GM10248 (cell line): Measurements from ENCODE around the gene AUTS2.

Source experiments
- CTCF ChIA-PET: fragments of 300-600 bp; sonication (Branson Sonifier 250); formaldehyde crosslinking; extraction: SDS; loops from one replicate; lab custom pipeline; 2021; ENCODE audit warnings: antibody characterized with exemption; lab: Yijun Ruan, JAX
- POLR2A ChIA-PET: fragments of 350-650 bp; sonication (Branson Sonifier 250); formaldehyde crosslinking; extraction: SDS; loops from one replicate; lab custom pipeline; 2020; ENCODE audit warnings: antibody characterized with exemption; lab: Yijun Ruan, JAX
- DNase-seq: peaks from one replicate; pipeline ENCODE4 v3.0.0; 2012; ENCODE audit errors: extremely low spot score
- TF ChIP-seq, protein P1 (sequence below): IDR thresholded peaks from 2 replicates; pipeline ENCODE4 v1.5.1; 2012; ENCODE audit warnings: mild to moderate bottlenecking, low read depth; ENCODE audit errors: extremely low read depth, missing control alignments, control extremely low read depth

AUTS2 gene

DNA sequence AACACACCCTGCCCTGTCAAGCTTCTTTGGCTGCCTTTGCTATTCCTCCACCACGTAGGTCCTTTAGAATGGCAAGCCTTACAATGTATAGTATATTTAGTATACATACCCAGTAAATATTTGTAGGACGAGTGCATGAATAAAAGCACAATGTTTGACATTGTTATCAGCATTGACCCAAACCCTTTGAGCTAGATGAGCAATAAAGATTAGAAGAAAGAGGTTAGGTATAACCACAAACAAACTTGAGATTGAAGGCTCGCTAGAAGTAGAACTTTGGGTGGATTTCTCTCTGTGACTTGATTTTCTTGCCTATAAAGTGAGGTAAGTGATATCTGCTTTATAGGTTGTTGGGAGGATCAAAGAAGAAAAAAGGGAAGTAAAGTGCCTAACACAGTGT is 972.7 kb downstream of the AUTS2 start:
- POLR2A ChIA-PET, result no interaction called here
- no peak for DNase-seq
- CTCF ChIA-PET, result interaction anchor here (1.4 to 2.3 kb wide), 2 partner anchors 10 to 28 kb away, joined by 3 to 6 read pairs; no protein-coding TSS in a partner anchor

DNA sequence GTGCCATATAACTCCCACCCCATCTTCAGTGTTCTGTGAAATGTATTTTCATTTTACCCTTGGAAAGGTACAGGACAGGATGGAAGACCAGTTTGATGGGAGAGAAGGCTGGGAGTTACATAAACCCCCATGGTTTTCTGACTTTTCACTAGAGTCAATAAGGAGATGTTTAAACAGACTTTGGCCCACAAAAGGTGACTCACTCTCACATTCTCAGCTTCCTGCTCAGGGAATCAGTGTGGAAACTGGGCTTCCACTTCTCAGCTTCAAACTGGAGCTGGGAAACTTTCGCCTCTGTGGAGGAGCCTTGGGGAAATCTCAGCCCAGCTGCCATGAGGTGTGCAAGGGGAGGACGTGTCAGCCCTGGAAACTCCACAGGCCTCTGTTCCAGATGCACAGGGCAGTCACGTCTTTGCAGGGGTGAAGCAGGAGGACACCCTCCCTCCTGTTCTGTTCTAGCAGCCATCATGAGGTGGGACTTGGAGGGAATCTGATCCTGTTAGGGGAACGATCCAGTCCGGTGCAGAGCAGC is 973.2 kb downstream of the AUTS2 start:
- TF ChIP-seq, protein P1, sequence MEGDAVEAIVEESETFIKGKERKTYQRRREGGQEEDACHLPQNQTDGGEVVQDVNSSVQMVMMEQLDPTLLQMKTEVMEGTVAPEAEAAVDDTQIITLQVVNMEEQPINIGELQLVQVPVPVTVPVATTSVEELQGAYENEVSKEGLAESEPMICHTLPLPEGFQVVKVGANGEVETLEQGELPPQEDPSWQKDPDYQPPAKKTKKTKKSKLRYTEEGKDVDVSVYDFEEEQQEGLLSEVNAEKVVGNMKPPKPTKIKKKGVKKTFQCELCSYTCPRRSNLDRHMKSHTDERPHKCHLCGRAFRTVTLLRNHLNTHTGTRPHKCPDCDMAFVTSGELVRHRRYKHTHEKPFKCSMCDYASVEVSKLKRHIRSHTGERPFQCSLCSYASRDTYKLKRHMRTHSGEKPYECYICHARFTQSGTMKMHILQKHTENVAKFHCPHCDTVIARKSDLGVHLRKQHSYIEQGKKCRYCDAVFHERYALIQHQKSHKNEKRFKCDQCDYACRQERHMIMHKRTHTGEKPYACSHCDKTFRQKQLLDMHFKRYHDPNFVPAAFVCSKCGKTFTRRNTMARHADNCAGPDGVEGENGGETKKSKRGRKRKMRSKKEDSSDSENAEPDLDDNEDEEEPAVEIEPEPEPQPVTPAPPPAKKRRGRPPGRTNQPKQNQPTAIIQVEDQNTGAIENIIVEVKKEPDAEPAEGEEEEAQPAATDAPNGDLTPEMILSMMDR, result no peak
- ChIA-PET CTCF (interaction anchor here (1.4 to 2.3 kb wide), 2 partner anchors 11 to 28 kb away, joined by 3 to 6 read pairs; no protein-coding TSS in a partner anchor), POLR2A (no interaction called here)
- DNase-seq, result no peak

More for the DNA sequence above, 972.7 kb downstream of the AUTS2 start:
- TF ChIP-seq, protein P1, result no peak

DNA sequence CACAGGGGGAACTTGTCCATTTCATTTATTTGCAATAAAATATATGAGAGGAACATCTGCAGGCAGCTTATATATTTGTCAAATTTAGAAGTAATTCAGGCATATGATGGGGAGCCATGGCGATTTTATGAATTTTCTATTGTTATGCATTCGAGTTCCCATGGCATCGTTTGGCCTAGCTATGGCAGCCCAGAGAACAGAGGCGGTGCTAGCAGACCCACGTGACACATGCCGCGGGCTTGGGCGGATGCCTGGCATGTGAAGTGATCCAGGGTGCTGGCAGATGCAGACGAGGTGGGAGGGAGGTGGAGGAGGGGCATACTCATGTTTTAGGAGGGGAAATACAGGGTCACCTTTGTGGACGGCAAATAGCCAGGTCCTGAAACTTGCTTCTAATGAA is 973.7 kb downstream of the AUTS2 start:
- DNase-seq, result no peak
- POLR2A ChIA-PET, result no interaction called here
- TF ChIP-seq, protein P1, result no peak
- CTCF ChIA-PET, result interaction anchor here (1.4 to 2.3 kb wide), 2 partner anchors 11 to 29 kb away, joined by 3 to 6 read pairs; no protein-coding TSS in a partner anchor

DNA sequence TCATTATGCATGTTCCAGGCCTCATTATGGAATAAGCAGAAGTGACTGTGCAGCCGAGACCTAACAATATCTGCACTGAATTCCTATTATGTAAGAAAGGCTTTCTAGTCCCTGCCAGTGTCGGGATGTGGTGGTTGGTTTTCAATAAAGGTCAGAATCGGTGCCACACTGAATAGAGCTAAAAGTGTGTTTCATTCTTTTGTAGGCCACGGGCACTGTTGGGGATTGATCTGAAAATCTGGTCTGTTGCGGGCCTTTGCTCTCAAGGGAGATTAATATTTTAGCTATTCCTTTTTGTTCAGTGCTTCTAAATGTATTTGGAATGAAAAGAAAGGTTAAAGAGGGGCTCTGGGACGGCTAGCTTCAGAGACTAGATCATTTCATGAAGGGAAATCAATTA is 974.3 kb downstream of the AUTS2 start:
- DNase-seq, result no peak
- POLR2A ChIA-PET, result no interaction called here
- CTCF ChIA-PET, result interaction anchor here (0.8 to 2.3 kb wide), 3 partner anchors 10 to 12 kb away, joined by 3 to 6 read pairs (median 3); no protein-coding TSS in a partner anchor
- TF ChIP-seq, protein P1, result no peak

DNA sequence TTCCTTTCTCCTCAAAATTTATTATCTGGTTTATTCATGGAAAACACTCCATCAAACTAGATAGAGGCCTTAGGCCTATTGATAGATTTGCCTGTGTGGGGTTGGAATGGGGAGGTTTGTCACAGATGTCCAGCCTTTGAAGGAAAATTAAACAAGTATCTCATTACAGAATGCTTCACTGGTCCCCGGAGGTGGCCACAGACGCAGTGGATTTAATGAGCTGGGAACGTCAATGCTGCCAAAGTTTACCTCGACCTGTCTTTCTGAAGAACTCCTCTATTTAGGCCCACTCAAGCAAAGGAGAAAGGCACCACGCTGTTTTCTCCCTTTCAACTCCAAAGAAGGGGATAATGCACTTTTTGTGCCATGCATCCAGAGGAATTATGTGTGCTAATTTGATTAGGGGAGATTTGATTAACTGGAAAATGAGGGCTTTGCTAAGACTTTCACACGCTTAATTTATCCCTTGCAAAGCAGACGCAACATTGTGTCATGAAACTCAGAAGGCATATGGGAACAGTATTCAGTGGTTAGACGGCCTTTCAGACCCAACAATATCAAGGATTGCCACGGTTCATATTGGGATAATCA is 974.9 kb downstream of the AUTS2 start:
- ChIA-PET CTCF (interaction anchor here (0.8 to 1.0 kb wide), 2 partner anchors 9 to 12 kb away, joined by 3 read pairs; no protein-coding TSS in a partner anchor), POLR2A (no interaction called here)
- TF ChIP-seq, protein P1, result no peak
- no peak for DNase-seq

DNA sequence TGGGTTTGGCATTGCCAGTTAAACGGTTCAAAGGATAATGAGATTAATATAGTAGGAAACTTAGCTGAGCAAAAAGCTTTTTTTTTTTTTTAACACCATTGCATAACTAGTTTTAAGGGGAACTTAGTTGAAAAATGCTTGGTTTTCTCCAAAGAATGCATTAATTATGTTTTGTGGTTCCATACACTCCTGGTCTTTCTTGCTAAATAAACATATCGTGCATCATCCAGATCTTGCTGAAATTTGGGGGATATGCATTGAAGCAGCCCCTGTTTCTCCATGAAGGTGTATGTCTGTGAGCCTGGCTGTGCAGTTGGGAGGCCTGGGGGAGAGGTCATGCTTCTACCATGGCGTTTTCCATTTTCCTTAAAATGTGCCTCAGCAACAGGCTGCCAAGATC is 975.4 kb downstream of the AUTS2 start:
- TF ChIP-seq, protein P1, result no peak
- CTCF ChIA-PET, result no interaction called here
- no peak for DNase-seq
- POLR2A ChIA-PET, result no interaction called here
